Smooth muscle cell (in vitro differentiated cells): ENCODE measurements around the gene HOXD3. TPM values are rescaled to one million over a fixed set of nuclear protein-coding genes. Genes with fewer than 3 reads are reported as not detected.
A peak's percentile ranks its signal among the peaks of the same experiment; 100 is the strongest.

Experiments
- DNase-seq: peaks from one replicate; lab custom pipeline; 2025; ENCODE audit not compliant: unreplicated experiment; lab: John Stamatoyannopoulos, UW
- H2AFZ ChIP-seq: fragments of 200-600 bp; sonication (generic); 2 replicates; pipeline ENCODE4 v1.6.0; 2016; ENCODE audit warnings: antibody characterized with exemption, low read depth, mild to moderate bottlenecking
- H3F3A ChIP-seq: fragments of 200-600 bp; sonication (generic); 2 replicates; pipeline ENCODE4 v1.6.0; 2017; ENCODE audit warnings: antibody characterized with exemption, low read depth
- H3K27ac ChIP-seq: fragments of 200-600 bp; sonication (generic); 2 replicates; pipeline ENCODE4 v1.5.1; 2016; ENCODE audit warnings: low read depth, mild to moderate bottlenecking
- H3K27me3 ChIP-seq: fragments of 200-600 bp; sonication (generic); 2 replicates; pipeline ENCODE4 v1.6.1; 2016; ENCODE audit warnings: low read depth, mild to moderate bottlenecking
- H3K36me3 ChIP-seq: fragments of 200-600 bp; sonication (generic); 2 replicates; pipeline ENCODE4 v1.5.1; 2016; ENCODE audit warnings: low read depth
- H3K4me1 ChIP-seq: fragments of 200-600 bp; sonication (generic); 2 replicates; pipeline ENCODE4 v1.5.1; 2016; ENCODE audit warnings: low read depth
- H3K4me2 ChIP-seq: fragments of 200-600 bp; sonication (generic); 2 replicates; pipeline ENCODE4 v1.6.0; 2016; ENCODE audit warnings: mild to moderate bottlenecking
- H3K4me3 ChIP-seq: fragments of 200-600 bp; sonication (generic); 2 replicates; pipeline ENCODE4 v1.5.1; 2016; ENCODE audit warnings: mild to moderate bottlenecking
- H3K79me2 ChIP-seq: fragments of 200-600 bp; sonication (generic); 2 replicates; pipeline ENCODE4 v1.6.0; 2016; ENCODE audit warnings: low read depth, mild to moderate bottlenecking
- H3K9ac ChIP-seq: fragments of 200-600 bp; sonication (generic); 2 replicates; pipeline ENCODE4 v1.6.0; 2016; ENCODE audit warnings: low read depth
- H3K9me3 ChIP-seq: fragments of 200-600 bp; sonication (generic); replicated peaks from 2 replicates; pipeline ENCODE4 v1.5.1; 2016; ENCODE audit warnings: low read depth
- H4K20me1 ChIP-seq: fragments of 200-600 bp; sonication (generic); 2 replicates; pipeline ENCODE4 v1.6.0; 2016; ENCODE audit warnings: low read depth
- WGBS: methylation state at CpG from one replicate; pipeline ENCODE4 v1.1.7; 2016; ENCODE audit warnings: low lambda C conversion rate; 5-methylcytosine and 5-hydroxymethylcytosine counted together
- polyA plus RNA-seq: library from polyadenylated mRNA; unstranded; fragments of >200 nt; fragmentation: Nextera tagmentation; extraction: Ambion mirVana; gene quantifications from 2 replicates; pipeline ENCODE4 v1.2.1, GENCODE V29; 2016
- total RNA-seq: library from RNA; depleted of rRNA; stranded (reverse); fragments of >200 nt; gene quantifications from 2 replicates; pipeline ENCODE4 v1.2.3, GENCODE V29; 2014
- TF ChIP-seq, protein P1 (sequence below): fragments of 200-600 bp; sonication (generic); IDR thresholded peaks from 2 replicates; pipeline ENCODE4 v1.5.1; 2017; ENCODE audit warnings: borderline replicate concordance, mild to moderate bottlenecking, antibody characterized with exemption; ENCODE audit not compliant: insufficient read depth, poor library complexity, severe bottlenecking

The HOXD3 gene
- total and polyA plus RNA-seq, 2 experiments from 2014 or later: not detected

DNA sequence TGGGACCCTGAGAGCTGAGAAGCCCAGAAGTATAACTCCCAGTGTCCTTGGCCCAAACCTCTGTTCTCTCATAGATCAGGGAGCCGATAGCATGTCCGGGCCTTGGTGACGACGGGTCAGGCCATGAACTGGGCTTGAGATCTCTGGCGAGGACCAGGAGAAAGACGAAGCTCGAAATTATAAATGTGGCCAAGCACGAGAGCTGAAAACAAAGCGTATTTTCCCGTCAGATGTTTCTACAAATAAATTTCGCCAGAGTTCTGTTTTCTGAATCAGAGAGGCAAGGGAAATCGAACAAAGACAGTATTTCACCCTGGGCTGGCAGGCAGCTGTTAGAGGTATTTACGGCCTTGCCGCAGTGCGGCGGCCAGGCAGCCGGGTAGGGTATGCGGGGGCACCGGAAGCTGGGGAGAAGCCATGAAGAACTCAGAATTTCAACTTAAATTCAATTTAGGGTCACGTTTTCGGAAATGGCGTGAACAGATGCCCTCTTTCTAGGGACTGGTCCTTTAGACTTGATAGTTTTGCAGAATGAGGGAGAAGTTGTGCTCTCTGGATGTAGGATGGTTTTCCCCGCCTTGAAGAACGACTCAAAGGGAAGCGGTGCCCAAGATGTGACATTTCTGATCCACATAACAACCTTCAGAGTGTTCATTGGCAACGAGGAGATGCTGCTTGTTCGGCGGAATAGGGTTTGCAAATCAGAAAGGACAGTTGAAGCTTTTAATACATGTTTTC, 18.0 kb upstream of the HOXD3 start:
- Histone ChIP-seq H3K9ac (no peak overlapping the region), H3K9me3 (no peaks in the 10 kb centered on the region), H4K20me1 (no peaks in the 10 kb centered on the region), H3K4me1 (no peaks in the 10 kb centered on the region), H3K27me3 (peaks cover 95% of the 10 kb centered on the region), H3K79me2 (no peaks in the 10 kb centered on the region), H3K4me2 (no peak overlapping the region), H2AFZ (no peak overlapping the region), H3K4me3 (no peak overlapping the region), H3K27ac (no peak overlapping the region), H3K36me3 (no peaks in the 10 kb centered on the region), H3F3A (no peaks in the 10 kb centered on the region)
- 74% methylated on average over 28 of the region's 28 CpGs for WGBS
- no peak for DNase-seq
- TF ChIP-seq, protein P1, sequence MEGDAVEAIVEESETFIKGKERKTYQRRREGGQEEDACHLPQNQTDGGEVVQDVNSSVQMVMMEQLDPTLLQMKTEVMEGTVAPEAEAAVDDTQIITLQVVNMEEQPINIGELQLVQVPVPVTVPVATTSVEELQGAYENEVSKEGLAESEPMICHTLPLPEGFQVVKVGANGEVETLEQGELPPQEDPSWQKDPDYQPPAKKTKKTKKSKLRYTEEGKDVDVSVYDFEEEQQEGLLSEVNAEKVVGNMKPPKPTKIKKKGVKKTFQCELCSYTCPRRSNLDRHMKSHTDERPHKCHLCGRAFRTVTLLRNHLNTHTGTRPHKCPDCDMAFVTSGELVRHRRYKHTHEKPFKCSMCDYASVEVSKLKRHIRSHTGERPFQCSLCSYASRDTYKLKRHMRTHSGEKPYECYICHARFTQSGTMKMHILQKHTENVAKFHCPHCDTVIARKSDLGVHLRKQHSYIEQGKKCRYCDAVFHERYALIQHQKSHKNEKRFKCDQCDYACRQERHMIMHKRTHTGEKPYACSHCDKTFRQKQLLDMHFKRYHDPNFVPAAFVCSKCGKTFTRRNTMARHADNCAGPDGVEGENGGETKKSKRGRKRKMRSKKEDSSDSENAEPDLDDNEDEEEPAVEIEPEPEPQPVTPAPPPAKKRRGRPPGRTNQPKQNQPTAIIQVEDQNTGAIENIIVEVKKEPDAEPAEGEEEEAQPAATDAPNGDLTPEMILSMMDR: no peak

- Histone ChIP-seq H4K20me1 (no peaks in the 10 kb centered on the region), H3K9me3 (no peaks in the 10 kb centered on the region), H2AFZ (peak overlapping the region; percentile 80), H3K27me3 (peaks cover 95% of the 10 kb centered on the region), H3K36me3 (no peaks in the 10 kb centered on the region), H3K79me2 (no peaks in the 10 kb centered on the region), H3K9ac (no peak overlapping the region), H3K4me2 (peak overlapping the region; percentile 84), H3K4me1 (no peaks in the 10 kb centered on the region), H3K4me3 (peak overlapping the region; percentile 61), H3K27ac (no peak overlapping the region), H3F3A (no peaks in the 10 kb centered on the region)
- 56% methylated on average over 40 of the region's 41 CpGs for WGBS
- DNase-seq: no peak
- TF ChIP-seq, protein P1: no peak
These were observed 17.2 kb upstream of the HOXD3 start for GRCh38 chr2:176139661-176140512.

DNA sequence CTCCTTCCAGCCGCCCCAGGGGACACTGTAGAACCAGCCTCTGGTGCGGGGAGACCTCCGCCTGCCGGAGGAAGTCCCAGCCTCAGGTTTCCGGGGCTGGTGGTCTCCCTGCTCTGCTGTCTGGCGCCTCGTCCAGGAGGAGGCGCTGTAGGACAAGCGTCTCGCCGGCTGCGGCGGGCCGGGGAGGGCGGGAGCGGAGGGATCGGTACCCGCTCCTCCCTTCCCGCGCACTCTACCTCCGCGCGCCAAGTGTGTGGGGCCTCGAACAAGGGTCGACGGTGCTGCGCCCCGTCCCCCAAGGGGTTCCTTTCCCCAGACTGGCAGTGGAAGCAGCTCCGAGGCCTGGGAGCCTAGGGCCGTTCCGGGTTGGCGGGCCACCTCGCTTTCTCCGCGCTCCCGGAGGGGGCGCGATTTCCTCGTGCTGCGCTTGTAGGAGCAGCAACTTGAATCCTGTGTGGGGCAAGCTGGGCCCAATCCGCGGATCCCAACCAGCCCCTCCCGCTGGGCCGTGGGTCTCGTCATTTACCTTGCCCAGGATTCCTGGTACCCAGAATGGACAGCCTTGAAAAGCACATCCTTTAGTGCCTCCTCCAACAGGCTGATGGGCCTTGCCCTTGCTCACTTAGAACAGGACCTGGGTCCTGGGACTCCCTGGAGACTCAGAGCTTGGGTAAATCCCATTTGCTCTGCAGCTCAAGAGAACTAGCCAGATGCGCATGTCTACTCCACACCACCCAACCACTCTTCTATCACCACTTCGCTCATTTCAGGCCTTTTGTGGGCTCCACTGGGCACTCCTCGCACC, 16.4 kb upstream of the HOXD3 start:
- Histone ChIP-seq H3K27ac (no peak overlapping the region), H3F3A (no peaks in the 10 kb centered on the region), H3K4me3 (peak overlapping the region; percentile 61), H3K4me1 (no peaks in the 10 kb centered on the region), H3K9ac (no peak overlapping the region), H4K20me1 (no peaks in the 10 kb centered on the region), H3K4me2 (peak overlapping the region; percentile 84), H2AFZ (peak overlapping the region; percentile 80), H3K79me2 (no peaks in the 10 kb centered on the region), H3K27me3 (peaks cover 95% of the 10 kb centered on the region), H3K9me3 (no peaks in the 10 kb centered on the region), H3K36me3 (no peaks in the 10 kb centered on the region)
- WGBS: 7% methylated on average over 41 of the region's 48 CpGs
- TF ChIP-seq, protein P1: peak; percentile 95
- DNase-seq: peak; percentile 65
